Middle frontal gyrus (tissue), 1 donor: ENCODE measurements around the gene DDX54.
"Not testable (repeated sequence)": the region's sequence is repeated elsewhere in the genome, so short reads cannot be mapped to it uniquely, and the experiment has no call there.

Experiments used
- DNase-seq: peaks from one replicate; pipeline ENCODE4 v3.0.0-alpha.2; 2015; ENCODE audit warnings: low spot score; ENCODE audit errors: extremely low spot score

DDX54 gene

DNA sequence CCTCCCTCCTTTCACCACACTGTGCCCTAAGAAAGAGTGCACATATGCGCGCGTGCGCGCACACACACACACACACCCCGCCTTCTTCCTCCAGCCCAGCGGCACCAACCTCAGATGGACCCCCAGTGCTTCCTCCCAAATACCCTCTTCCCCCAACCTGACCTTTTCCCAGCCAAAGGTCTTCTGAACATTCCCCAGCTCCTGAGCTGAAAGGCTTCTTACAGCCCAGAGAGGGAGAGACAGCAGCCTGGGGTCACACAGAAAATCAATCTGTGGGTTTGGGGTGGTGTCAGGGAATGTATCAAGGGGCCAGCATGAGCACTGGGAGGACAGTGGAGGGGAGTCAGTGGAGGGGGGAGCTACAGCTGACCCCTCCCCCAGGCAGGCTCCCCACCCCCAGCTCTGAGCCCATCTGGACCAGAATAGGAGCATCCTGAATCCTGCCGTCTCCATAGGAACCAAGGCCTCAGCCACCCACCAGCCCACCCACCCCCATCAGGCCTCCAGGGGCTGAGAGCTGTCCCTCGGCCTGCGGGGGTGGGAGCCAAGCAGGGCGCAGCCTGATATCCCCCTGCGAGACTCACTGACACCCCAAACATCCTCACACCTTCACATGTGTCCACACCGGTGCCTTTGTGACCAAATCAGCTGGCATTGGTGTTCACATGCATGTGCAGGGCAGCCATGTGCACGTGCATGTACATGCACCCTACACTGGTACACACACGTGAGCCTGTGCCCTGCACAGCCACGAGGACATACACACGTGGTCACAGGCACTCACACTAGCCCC lies 55.4 kb downstream of the DDX54 start:
- no peak for DNase-seq

DNA sequence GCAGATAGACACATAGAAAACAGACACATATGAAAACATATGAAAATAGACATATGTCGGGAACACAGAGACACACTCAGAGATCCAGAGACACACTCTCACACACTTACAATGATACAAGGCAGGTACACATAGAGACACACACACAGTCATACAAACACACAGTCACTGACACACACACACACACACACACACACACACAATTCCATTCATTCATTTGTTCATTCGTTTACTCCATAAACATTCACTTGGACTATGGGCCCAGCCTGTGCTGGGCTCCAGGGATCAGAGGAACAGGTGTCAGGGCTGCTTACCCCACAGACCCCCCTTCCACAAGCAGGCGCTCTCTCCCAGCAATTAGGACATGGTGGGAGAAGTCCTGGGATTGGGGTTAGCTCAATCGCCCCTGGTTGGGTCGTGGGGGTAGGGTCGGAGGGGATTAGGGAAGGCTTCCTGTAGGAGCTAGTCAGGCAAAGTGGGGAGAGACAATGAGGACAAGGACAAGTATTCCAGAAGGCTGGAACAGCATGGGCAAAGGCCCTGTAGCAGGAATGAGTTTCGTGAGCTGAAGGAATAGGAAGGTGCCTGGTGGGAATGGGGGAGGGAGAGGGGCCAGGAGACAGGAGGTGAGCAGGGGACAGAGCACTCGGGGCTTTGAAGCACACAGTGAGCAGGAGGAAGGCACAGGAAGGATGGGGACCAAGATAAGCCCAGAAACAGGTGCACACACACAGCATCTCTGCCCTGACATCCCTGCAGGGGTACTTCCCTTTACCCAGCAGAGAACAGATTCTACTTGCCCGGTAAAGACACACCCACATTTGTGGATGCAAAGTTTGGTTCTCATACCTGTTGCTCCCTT lies 56.2 kb downstream of the DDX54 start:
- DNase-seq: no peak

DNA sequence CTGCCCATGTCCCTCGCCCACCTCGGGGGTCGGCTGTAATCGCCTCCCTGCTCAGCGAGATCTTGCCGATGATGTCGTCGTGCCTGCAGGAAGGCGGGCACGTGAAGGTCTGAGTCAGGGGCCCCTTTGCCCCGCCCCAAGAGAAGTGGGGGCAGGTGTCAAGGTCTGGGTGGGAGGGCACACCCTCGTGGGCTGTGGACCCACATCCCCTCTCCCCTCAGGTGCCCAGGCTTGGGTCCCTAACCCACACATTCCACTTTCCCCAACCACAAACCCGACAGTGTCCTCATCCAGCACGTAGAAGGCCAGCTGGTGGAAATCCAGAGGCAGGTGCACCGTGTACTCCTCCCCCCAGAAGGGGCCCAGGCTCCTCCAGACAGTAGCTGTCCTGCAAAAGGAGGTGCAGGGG lies 57.5 kb downstream of the DDX54 start:
- no peak for DNase-seq

DNA sequence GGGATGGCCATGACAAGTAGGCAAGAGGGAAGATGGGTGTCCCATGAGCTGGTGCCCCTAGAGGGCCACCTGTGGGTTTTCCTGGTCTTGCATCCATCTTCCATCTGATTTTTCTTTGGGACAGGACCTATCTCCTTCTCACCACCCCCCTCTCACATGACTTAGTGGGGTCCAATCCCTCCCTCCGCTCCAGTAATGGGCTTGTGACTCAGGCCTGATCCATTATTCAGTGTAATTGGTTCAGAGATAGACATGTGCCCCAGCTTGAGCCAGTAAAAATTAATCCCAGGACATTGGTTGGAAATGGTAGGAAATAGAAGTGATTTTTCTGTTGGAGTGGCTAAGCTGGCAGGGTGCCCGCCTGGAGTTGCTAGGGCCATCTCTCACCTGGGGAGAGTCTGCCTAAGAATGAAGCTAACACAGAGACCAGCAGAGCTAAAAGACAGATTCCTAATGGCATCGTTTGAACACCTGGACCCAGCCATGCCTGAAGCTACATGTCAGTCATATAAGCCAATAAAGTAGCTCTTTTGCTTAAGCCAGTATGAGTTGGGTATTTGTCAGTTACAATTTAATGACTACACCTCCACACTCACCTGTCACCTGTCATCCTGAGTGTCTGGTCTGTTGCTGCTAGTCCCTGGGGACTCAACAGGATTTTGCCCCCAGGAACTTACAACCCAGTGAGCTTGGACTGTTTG lies 64.5 kb downstream of the DDX54 start:
- DNase-seq: no peak

DNA sequence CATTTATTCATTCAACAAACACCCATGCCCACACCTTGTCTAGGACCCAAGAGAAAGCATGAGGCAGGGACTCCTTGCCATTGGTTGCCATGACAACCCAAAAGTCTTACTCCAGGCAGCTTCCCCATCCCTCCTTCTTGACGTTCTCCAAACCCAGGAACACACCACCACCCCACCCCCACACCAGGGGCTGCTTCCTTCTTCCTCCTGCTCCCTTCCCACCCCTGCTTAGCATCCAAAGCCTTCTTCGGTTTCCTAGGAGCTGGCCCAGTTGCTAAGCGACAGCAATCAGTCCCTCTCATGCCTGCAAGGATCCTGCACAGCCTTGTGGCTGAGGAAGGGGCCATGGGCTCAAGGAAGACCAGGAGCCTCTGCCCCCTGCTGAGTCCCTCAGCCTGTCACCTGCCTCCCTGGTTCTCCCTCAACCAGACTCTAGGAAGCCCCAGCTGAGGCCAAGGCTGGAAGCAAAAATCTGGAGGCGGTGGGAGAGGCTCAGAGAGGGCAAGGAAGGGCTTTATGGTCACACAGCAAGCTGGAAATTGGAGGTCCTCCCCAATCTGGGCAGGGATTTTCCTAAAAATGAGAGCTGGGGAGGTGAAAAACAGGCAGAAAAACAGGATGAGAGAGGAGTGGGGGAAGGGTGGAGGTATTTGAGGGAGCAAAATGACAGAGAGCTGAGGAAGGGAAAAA lies 65.2 kb downstream of the DDX54 start:
- DNase-seq: no peak

DNA sequence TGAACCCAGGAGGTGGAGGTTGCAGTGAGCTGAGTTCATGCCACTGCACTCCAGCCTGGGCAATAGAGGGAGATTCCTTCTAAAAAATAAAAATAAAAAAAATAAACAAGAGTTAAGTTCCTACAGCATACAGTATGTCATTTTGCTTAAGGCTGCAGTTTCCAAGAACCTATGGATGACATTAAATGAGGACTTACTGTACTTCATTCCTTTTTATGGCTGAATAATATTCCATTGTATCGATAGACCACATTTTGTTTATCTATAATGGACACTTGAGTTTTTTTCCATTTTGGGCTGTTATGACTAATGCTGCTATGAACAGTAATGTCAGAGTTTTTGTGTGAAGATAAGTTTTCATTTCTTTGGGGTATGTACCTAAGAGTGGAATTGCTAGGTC lies 67.1 kb downstream of the DDX54 start:
- no peak for DNase-seq

DNA sequence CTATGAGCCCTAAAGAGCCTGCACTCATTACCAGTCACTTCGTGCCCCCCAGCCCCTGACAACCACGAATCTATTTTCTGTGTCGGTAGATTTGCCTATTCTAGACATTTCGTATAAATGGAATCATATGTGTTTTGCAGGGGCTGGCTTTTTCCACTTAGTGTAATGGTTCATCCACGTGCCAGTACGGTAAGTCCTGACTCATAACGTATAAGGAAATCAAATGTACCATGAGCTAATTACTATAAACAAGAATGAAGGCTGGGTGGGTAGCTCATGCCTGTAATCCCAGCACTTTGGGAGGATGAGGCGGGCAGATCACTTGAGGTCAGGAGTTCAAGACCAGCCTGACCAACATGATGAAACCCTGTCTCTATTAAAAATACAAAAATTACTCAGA lies 67.6 kb downstream of the DDX54 start:
- not testable (repeated sequence) for DNase-seq

DNA sequence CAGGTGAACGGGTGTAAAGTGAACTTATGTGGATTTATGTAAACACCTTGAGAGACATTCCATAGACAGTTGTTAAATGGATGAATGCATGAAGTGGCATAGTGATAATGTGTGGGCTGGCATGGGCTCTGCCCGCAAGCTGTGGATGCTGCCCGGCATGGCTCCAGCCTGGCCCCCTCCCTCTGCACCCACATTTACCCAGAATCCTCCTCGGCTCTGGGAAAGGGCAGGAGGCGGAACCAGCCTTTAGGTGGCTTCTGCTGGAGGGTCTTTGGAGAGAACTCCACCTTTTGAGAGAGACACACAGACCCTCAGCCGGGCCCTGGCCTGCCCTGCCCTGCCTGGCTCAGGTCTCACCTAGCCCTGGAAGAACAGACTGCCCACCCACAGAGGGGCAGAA lies 68.4 kb downstream of the DDX54 start:
- DNase-seq: no peak

DNA sequence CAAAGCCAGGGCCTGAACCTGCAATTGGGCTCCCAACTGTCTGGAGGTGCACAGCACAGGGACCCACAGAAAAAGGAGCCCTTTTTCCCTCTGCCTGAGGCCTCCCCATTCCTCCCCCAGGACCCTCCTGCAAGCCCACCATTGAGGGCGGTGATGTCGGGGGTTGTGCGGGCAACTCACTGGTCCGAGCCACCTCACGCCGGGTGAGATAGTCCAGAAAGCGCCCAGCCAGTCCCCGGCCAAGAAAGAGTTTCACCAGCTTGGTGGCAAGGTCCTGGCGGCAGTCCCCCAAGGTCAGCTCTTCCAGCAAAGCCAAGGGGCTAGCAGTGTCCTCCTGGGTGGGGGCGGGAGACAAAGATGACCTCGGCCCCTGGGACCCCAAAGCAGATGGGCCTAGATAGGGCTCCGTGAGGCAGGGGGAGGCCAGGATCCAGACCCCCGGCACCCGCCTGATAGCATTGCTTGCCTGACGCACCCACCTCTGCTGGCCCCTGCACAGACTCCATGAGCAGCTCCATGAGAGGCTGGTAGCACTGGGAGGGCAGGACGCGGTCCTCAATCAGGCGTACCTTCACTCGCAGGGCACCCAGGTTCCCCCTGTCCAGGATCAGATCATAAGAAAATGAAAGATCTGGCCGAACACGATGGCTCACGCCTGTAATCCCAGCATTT lies 69.7 kb downstream of the DDX54 start:
- DNase-seq: no peak

DNA sequence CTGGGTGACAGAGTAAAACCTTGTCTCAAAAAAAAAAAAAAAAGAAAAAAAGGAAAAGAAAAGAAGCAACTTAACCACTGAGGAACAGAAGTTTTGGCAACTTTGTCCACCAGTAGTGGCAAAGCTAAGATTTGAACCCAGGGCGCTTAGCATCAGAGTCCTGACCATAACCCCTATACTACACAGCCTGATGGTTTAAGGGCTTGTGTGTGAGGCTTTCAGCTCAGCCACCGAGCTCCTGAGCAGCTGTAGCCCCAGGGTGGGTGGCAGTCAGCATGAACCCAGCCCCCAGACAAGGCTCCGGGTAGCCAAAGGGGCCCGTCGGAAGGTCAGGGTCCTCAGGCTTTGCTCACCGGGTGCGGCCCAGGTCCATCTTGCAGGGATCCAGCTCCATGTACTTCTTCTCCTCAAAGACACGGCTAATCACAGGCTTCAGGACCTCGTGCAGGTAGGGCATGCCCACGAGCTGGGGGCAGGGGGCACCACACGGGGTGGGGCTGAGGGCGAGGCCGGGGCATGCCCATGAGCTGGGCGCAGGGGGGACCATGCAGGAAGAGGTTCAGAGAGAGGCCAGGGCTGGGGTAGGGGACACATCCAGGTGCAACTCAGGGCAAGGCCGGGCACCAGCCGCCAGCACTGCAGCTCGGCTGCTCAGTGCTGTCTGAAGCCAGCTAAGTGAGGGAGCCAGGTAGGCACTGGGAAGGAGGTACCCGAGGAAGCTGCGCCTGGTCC lies 70.7 kb downstream of the DDX54 start:
- no peak for DNase-seq

DNA sequence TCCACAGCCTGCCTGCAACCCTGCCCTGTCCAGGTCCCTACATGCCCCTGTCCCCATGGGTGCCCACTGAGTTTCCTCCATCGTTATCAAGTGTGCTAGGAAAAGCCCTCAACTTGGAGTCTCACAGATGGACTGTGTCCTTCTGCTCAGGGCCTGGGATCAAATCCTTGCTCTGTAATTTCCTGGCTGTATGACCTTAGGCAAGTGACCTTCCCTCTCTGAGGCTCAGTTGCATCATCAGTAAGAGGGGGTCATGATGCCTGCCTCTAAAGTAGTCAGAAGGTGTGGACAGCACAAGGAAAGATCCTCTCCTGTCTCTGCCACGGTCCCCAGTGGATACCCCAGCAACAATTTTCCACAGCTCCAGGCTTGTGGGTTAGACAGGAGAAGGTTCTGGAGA lies 71.9 kb downstream of the DDX54 start:
- DNase-seq: no peak

DNA sequence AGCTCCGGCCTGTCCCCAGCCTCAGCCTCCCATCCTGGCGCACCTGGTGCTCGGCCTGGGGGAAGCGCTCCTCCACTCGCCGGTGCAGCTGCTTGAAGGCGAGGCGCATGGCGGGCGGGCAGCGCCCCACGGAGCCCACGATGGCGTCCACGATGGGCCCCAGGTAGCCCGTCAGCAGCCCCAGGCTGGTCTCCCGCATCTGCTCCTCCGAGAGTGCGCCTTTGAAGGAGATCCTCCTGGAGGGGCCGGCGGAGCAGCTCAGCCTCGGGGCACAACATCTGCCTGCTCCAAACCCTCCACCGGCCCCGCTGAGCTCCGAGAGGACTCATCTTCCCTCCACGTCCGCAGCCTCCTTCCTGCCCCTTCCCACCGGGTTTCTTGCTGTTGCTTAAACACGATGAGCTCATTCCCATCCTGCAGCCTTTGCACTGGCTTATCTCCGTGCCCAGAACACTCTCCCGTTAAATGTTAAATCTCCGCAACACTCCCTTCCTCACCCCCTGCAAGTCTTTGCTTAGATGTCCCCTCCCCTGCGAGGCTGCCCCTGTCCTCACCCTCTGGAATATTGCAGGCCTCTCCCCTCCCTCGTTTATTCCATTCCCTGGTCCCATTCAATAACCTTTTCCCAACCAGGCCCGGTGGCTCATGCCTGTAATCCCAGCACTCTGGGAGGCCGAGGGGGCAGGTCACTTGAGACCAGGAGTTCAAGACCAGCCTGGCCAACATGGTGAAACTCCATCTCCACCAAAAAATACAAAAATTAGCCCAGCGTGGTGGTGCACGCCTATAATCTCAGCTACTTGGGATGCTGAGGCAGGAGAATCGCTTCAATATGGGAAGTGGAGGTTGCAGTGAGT lies 73.0 kb downstream of the DDX54 start:
- DNase-seq: no peak

DNA sequence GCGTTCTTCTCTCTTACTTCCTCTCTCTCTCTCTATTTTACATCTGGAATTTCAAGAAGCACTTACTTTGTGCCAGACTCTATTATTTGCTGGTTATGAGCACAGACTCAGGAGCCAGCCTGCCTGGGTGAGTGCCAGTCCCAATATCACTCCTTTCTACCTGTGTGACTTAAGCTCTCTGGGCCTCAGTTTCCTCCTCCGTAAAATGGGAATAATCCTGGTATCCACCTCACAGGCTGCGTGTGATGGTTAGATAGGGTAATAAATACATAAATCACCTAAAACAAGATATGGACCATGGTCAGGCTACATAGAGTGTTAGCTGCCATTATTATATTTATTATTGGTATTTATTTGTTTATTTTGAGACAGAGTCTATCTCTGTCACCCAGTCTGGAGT lies 74.0 kb downstream of the DDX54 start:
- DNase-seq: no peak

DNA sequence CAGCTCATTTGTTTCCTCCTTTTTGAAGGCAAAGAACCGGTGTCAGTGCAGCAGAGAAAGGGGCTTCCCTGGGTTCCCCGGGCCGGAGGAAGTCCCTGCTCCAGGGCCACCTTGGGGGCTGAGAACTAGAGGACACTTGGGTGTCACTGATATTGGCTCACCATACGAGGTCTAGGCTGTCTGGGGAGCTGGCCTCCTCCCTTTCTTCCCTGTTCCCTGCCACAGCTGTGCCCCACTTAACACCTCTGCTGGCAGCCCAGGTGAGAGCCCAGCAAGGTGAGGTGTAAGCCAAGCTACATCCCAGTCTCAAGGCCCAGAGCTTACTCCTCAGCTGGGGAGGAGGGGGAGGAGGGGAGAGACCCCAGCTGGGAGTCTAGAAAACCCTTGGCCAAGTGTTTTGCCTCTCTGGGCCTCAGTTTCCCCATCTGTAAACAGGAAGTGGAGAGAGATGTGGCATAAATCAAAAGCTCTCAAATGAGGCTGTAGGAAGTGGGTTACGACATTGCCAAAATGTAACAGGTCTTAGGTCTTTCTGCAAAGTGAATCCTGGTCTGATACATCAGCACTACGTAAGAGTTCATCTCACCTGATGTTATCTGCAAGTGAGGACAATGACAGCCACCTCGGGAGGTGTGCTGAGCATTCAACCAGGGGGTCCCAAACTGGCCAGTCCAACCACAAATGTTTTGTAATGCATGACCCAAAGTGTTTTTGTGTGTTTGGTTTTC lies 75.2 kb downstream of the DDX54 start:
- no peak for DNase-seq

DNA sequence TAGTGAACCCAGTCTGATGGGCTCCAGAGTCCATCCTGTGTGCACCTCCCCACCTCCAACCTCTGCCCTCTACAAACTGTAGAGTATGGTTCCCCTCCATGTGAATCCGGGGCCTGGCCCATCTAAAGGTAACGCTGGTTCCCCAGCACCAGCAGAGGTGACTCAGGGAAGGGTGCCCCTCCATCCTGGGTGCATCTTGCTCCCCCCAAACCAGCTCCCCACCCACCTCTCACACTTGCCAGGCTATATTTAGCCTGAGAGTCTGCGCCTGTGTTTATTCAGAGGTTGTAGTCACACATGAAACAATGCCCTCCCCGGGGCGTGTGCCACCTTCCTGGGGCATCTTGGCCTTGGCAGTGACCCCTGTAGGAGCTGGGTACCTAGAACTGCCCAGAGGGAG lies 75.9 kb downstream of the DDX54 start:
- no peak for DNase-seq

DNA sequence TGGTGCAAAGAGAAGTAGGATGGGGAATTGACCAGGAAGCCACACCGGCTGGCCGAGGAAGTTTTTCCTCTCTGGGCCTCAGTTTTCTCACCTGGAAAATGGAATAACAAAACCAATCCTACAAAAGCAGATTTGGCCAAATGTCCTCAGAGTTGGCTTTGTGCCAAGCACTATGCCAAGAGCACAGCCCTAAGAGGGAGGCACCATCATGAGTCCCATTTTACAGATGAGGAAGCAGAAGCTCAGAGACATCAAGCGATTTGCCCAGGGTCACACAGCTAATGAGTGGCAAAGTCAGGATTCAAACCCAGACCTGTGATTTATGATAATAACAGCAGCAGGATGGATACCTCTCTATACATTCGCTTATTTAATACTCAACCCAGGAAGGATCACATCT lies 77.0 kb downstream of the DDX54 start:
- no peak for DNase-seq
